Natural killer cell treated with Interleukin-12 subunit alpha and Interleukin-12 subunit beta and Interleukin-15 and Interleukin-18, amount 100 ng/mL, for 72 hours (primary cell): ENCODE measurements around the gene CCDC127. TPM values are rescaled to one million over a fixed set of nuclear protein-coding genes. Genes with fewer than 3 reads are reported as not detected.
A peak's percentile ranks its signal among the peaks of the same experiment; 100 is the strongest.
"Not testable (repeated sequence)": the region's sequence is repeated elsewhere in the genome, so short reads cannot be mapped to it uniquely, and the experiment has no call there.

Experiments
- ATAC-seq, 2 donors: fragments of 150-1000 bp; cut with Tn5 transposase in 1 of 2; sonication (Bioruptor Pico), chemical (Tn5 transposase) in 1 of 2; 2 replicates each; pipeline ENCODE4 v1.10.0; 2021
- DNase-seq: peaks from one replicate; pipeline ENCODE4 v3.0.0; 2022; ENCODE audit warnings: low spot score
- H3K27ac Mint-ChIP-seq, 2 donors: 1 replicate in 1 of 2; 2 replicates in 1 of 2; pipeline ENCODE4 v1.8.0; 2022; ENCODE audit warnings: mixed read lengths in 2 of 2, mild to moderate bottlenecking in 1 of 2, moderate library complexity in 1 of 2
- H3K27me3 Mint-ChIP-seq, 2 donors: 1 replicate in 1 of 2; 2 replicates in 1 of 2; pipeline ENCODE4 v1.8.0; 2022; ENCODE audit warnings: mixed read lengths in 2 of 2
- H3K36me3 Mint-ChIP-seq: one replicate; pipeline ENCODE4 v1.8.0; 2022; ENCODE audit warnings: mixed read lengths
- H3K4me1 Mint-ChIP-seq, 2 donors: 1 replicate in 1 of 2; 2 replicates in 1 of 2; pipeline ENCODE4 v1.8.0; 2022; ENCODE audit warnings: low read depth in 2 of 2, mixed read lengths in 2 of 2, mild to moderate bottlenecking in 1 of 2
- H3K4me3 Mint-ChIP-seq: one replicate; pipeline ENCODE4 v1.8.0; 2022; ENCODE audit warnings: mixed read lengths
- H3K9me3 Mint-ChIP-seq: 2 replicates; pipeline ENCODE4 v1.8.0; 2022; ENCODE audit warnings: mixed read lengths
- total RNA-seq, 2 donors: library from RNA; stranded (reverse); gene quantifications; one replicate each; pipeline ENCODE4 v1.2.3, GENCODE V29; 2022

The CCDC127 gene
- total RNA-seq, 2 donors from 2014 or later: 4.3 to 9.1 TPM

- DNase-seq (no peak), ATAC-seq (no peak)
- Mint-ChIP-seq H3K36me3 (peaks cover 23% of the 10 kb centered on the region), H3K9me3 (no peaks in the 10 kb centered on the region), H3K4me3 (no peak overlapping the region), H3K4me1 (peaks cover 33 to 35% of the 10 kb centered on the region in 2 donors), H3K27me3 (no peaks in the 10 kb centered on the region), H3K27ac (peak overlapping the region in 1 of 2 donors; percentile 85)
Observed at GRCh38 chr5:223791-224190, 5.8 kb upstream of the CCDC127 start.

DNA sequence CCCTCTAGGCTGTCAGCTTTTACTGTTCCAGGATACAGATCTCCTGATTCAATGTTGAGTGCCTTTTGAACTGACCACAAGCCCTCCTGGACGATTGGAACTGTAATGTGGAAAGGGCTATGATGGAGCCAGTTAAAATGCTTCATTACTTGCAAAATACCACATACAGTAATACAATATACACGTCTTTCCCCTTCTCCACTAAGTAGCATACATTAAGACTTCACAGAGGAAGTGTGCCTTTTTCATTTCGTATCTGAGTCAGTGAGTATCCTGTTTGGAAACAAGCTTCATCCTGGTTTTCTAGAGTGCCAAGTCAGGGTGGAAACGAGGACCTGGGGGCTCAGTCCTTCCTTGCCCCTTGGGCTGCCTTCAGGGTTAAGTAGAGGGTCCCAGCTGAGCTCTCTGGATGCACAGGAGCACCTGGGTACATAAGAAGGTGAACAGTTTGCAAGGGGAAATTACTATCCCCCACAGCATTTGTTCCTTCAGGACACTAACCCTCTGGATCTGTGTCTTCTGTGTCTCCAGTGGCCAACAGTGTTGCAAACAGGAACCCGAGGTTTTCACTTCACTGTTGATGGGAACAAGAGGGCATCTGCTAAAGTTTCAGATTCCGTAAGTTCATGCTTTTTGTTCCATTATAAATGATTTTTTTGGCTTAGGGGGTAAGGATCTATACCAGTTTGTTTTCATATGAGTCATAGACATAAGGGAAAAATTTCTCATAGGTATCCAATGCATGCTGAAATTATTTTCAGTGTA lies 5.2 kb upstream of the CCDC127 start:
- not testable (repeated sequence) for H3K27me3 Mint-ChIP-seq, DNase-seq, H3K9me3 Mint-ChIP-seq, ATAC-seq
- H3K4me3 Mint-ChIP-seq: peak overlapping the region; percentile 36
- peaks cover 19% of the 10 kb centered on the region for H3K36me3 Mint-ChIP-seq
- peak overlapping the region; percentile 49 to 85 for H3K27ac Mint-ChIP-seq
- H3K4me1 Mint-ChIP-seq: peaks cover 33 to 35% of the 10 kb centered on the region in 2 donors

- ATAC-seq: no peak
- peak overlapping the region; percentile 66 to 92 for H3K27ac Mint-ChIP-seq
- peaks cover 39 to 45% of the 10 kb centered on the region in 2 donors for H3K4me1 Mint-ChIP-seq
- H3K27me3 Mint-ChIP-seq: no peaks in the 10 kb centered on the region
- H3K4me3 Mint-ChIP-seq: peak overlapping the region; percentile 91
- no peaks in the 10 kb centered on the region for H3K9me3 Mint-ChIP-seq
- H3K36me3 Mint-ChIP-seq: peaks cover 4% of the 10 kb centered on the region
- no peak for DNase-seq
Observed at GRCh38 chr5:219991-220390, 2.0 kb upstream of the CCDC127 start.

GRCh38 chr5:219460-219863 lies 1.5 kb upstream of the CCDC127 start:
- no peaks in the 10 kb centered on the region for H3K36me3 Mint-ChIP-seq
- H3K27me3 Mint-ChIP-seq: no peaks in the 10 kb centered on the region
- H3K27ac Mint-ChIP-seq: peak overlapping the region; percentile 66 to 92
- H3K9me3 Mint-ChIP-seq: no peaks in the 10 kb centered on the region
- H3K4me1 Mint-ChIP-seq: peaks cover 38 to 48% of the 10 kb centered on the region in 2 donors
- DNase-seq: no peak
- peak in 1 of 2 donors; percentile 26 for ATAC-seq
- peak overlapping the region; percentile 91 for H3K4me3 Mint-ChIP-seq

DNA sequence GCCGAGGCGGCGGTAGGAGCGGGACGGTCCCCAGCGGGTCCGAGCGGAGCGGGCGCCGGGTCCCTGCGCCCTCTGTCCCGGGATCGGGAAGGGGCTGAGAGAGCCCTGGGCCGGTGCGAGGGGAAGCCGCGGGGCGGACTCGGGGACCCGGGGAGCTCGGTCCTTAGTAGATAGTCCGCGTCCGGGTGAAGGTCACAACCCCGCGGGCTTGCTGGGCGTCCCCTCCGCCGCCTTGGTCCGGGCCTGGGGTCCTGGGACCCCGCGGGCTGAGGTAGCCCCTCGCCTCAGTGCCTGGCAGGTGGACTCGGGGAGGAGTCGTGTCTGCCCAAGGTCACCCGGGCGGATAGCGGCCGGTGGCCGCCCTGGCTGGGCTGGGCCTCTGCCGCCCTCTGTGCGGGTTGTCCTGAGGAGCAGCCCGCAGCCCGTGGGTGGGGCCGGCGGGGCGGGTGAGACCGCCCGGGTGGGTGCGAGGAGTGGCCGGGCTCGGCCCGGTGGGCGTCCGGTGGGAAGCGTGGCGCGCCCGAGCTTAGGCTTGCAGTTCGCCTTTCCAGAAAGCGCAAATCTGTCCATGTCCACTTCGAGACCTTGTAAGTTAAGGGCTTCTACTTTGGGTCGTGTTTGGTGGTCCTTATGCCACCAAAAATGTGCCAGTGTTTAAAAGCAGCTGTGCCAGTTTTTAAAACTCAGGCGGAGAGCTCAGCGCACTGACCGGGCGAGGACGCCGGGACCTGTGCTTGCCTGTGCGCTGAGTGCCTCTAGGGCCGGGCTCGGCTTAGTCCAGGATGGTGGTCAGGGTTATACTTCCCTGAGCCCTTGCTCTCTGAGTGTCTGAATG lies 721 bp upstream of the CCDC127 start:
- ATAC-seq (peak; percentile 57), DNase-seq (no peak)
- no peaks in the 10 kb centered on the region for H3K27me3 Mint-ChIP-seq
- peak overlapping the region; percentile 81 to 92 for H3K27ac Mint-ChIP-seq
- peak overlapping the region; percentile 91 for H3K4me3 Mint-ChIP-seq
- no peaks in the 10 kb centered on the region for H3K36me3 Mint-ChIP-seq
- H3K9me3 Mint-ChIP-seq: no peaks in the 10 kb centered on the region
- H3K4me1 Mint-ChIP-seq: peaks cover 42 to 48% of the 10 kb centered on the region in 2 donors

DNA sequence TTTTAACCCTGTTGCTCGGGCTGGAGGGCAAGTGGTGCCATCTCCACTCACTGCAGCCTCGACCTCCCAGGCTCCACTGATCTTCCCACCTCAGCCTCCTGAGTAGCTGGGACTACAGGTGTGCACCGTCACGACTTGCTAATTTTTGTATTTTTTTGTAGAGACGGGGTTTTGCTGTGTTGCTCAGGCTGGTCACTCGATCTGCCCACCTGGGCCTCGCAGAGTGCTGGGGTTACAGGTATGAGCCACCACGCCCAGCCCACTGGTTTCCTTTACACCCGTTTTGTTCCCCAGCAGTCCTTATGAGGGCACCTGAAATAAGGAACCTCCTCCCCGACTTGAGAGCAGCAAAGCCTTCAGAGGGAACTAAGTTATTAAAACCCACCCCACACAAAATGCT lies 1.9 kb downstream of the CCDC127 start:
- not testable (repeated sequence) for DNase-seq, H3K36me3 Mint-ChIP-seq, H3K9me3 Mint-ChIP-seq, H3K27ac Mint-ChIP-seq, H3K4me3 Mint-ChIP-seq, ATAC-seq, H3K27me3 Mint-ChIP-seq
- peaks cover 30 to 31% of the 10 kb centered on the region in 2 donors for H3K4me1 Mint-ChIP-seq

DNA sequence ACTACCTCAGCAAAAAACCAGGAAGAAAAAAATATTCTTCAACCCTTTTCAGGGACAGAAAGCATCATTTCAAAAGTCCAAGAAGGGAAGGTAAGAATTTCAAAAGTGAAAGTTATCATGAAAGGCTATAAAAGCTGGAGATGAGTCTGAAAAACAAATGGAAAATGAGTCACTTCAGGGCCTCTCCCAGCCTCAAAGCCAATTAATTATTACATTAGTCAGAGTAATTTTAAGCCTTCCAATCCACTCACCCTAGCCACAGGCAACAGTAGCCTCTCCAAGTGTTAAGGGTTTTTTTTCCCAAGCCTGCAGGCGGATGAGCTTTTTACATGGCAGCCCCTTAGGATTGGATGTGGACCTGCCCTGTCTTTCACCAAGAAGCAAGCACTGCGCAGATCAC lies 2.7 kb downstream of the CCDC127 start:
- H3K4me1 Mint-ChIP-seq: peaks cover 27% of the 10 kb centered on the region in 2 donors
- not testable (repeated sequence) for ATAC-seq, H3K27me3 Mint-ChIP-seq, DNase-seq, H3K36me3 Mint-ChIP-seq, H3K9me3 Mint-ChIP-seq
- H3K27ac Mint-ChIP-seq: peak overlapping the region in 1 of 2 donors; percentile 39
- H3K4me3 Mint-ChIP-seq: peak overlapping the region; percentile 34

GRCh38 chr5:213803-214395 lies 4.1 kb downstream of the CCDC127 start:
- Mint-ChIP-seq H3K9me3 (no peaks in the 10 kb centered on the region), H3K4me1 (peaks cover 28% of the 10 kb centered on the region in 2 donors), H3K27me3 (no peaks in the 10 kb centered on the region), H3K36me3 (peaks cover 4% of the 10 kb centered on the region), H3K27ac (no peak overlapping the region), H3K4me3 (no peak overlapping the region)
- no peak for DNase-seq
- ATAC-seq: no peak

GRCh38 chr5:208449-209114 lies 9.4 kb downstream of the CCDC127 start:
- no peak for ATAC-seq

GRCh38 chr5:207599-207998 lies 10.4 kb downstream of the CCDC127 start:
- no peaks in the 10 kb centered on the region for H3K9me3 Mint-ChIP-seq
- no peaks in the 10 kb centered on the region for H3K27me3 Mint-ChIP-seq
- DNase-seq (no peak), ATAC-seq (no peak)
- H3K36me3 Mint-ChIP-seq: peaks cover 15% of the 10 kb centered on the region
- H3K4me1 Mint-ChIP-seq: peaks cover 17 to 25% of the 10 kb centered on the region in 2 donors
- no peak overlapping the region for H3K4me3 Mint-ChIP-seq
- no peak overlapping the region for H3K27ac Mint-ChIP-seq

More at GRCh38 chr5:208449-209114, 9.4 kb downstream of the CCDC127 start:
- Mint-ChIP-seq H3K36me3 (peaks cover 15% of the 10 kb centered on the region), H3K27ac (no peak overlapping the region), H3K4me3 (no peak overlapping the region), H3K4me1 (peaks cover 17 to 26% of the 10 kb centered on the region in 2 donors), H3K9me3 (no peaks in the 10 kb centered on the region), H3K27me3 (no peaks in the 10 kb centered on the region)
- no peak for DNase-seq

GRCh38 chr5:206927-207536 lies 10.9 kb downstream of the CCDC127 start:
- Mint-ChIP-seq H3K9me3 (no peaks in the 10 kb centered on the region), H3K36me3 (peaks cover 15% of the 10 kb centered on the region), H3K4me3 (no peak overlapping the region), H3K27ac (peak overlapping the region in 1 of 2 donors; percentile 36), H3K27me3 (no peaks in the 10 kb centered on the region), H3K4me1 (peaks cover 17 to 25% of the 10 kb centered on the region in 2 donors)
- ATAC-seq: no peak
- DNase-seq: no peak

DNA sequence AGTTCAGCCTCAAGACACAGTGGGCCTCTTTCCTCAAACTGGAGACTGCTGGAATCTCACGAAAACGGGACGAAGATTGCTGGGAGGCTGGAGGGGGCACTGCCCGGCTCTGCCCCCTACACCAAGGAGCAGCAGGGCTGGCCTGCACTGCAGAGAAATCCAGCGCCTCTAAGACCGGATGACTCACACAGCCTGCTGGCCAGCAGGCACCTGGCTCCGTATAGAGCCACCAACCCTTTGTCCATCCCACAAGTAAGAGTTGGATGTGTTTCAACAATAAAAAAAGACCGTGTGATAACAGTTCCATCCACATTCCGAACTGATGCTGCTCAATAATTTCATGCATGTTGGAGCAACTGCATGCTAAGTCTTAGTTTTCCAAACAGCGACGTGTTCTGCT lies 11.5 kb downstream of the CCDC127 start:
- Mint-ChIP-seq H3K4me1 (peaks cover 17 to 25% of the 10 kb centered on the region in 2 donors), H3K36me3 (peaks cover 15% of the 10 kb centered on the region), H3K9me3 (no peaks in the 10 kb centered on the region), H3K27ac (no peak overlapping the region), H3K27me3 (no peaks in the 10 kb centered on the region), H3K4me3 (no peak overlapping the region)
- no peak for DNase-seq
- no peak for ATAC-seq
